ENCODE results near the gene F11.
"Not testable (repeated sequence)": the region's sequence is repeated elsewhere in the genome, so short reads cannot be mapped to it uniquely, and the experiment has no call there.

The F11 gene

GRCh38 chr4:186300659-186301390, 34.8 kb downstream of the F11 start:
- DNase-seq = no peak

GRCh38 chr4:186304216-186304615, 38.2 kb downstream of the F11 start:
- DNase-seq = no peak

- DNase-seq = no peak
Measured at GRCh38 chr4:186304866-186305505, 39.0 kb downstream of the F11 start.

- DNase-seq = no peak
Measured at GRCh38 chr4:186307497-186307896, 41.5 kb downstream of the F11 start.

GRCh38 chr4:186307916-186308315, 41.9 kb downstream of the F11 start:
- DNase-seq = no peak

- no peak for DNase-seq
Measured at GRCh38 chr4:186318481-186318880, 52.5 kb downstream of the F11 start.

GRCh38 chr4:186324660-186325059, 58.7 kb downstream of the F11 start:
- not testable (repeated sequence) for DNase-seq

GRCh38 chr4:186326391-186326790, 60.4 kb downstream of the F11 start:
- DNase-seq = no peak

- DNase-seq = no peak
Measured at GRCh38 chr4:186329372-186329771, 63.4 kb downstream of the F11 start.

GRCh38 chr4:186330368-186330767, 64.4 kb downstream of the F11 start:
- no peak for DNase-seq

GRCh38 chr4:186335793-186336192, 69.8 kb downstream of the F11 start:
- no peak for DNase-seq
